Chondrocyte (in vitro differentiated cells): ENCODE results near the gene CMSS1. TPM values are rescaled to one million over a fixed set of nuclear protein-coding genes. Genes with fewer than 3 reads are reported as not detected.

ENCODE experiments used
- DNase-seq: peaks from one replicate; pipeline ENCODE4 v3.0.0; 2021; ENCODE audit warnings: mixed read lengths, low spot score
- H3K27ac Mint-ChIP-seq: one replicate; pipeline ENCODE4 v1.8.0; 2021; ENCODE audit warnings: mild to moderate bottlenecking, moderate library complexity, mixed read lengths; ENCODE audit not compliant: unreplicated experiment
- H3K27me3 Mint-ChIP-seq: 2 replicates; pipeline ENCODE4 v1.8.0; 2021; ENCODE audit warnings: low read depth, mixed read lengths
- H3K36me3 Mint-ChIP-seq: 2 replicates; pipeline ENCODE4 v1.8.0; 2021; ENCODE audit warnings: low read depth, mixed read lengths
- H3K4me1 Mint-ChIP-seq: 2 replicates; pipeline ENCODE4 v1.8.0; 2021; ENCODE audit warnings: low read depth, mild to moderate bottlenecking, mixed read lengths
- H3K4me3 Mint-ChIP-seq: one replicate; pipeline ENCODE4 v1.8.0; 2021; ENCODE audit warnings: mild to moderate bottlenecking, moderate library complexity, mixed read lengths; ENCODE audit not compliant: unreplicated experiment
- H3K9me3 Mint-ChIP-seq: 2 replicates; pipeline ENCODE4 v1.8.0; 2021; ENCODE audit warnings: low read depth, mixed read lengths
- CTCF ChIP-seq: fragments of 200-600 bp; sonication (generic); IDR thresholded peaks from 2 replicates; pipeline ENCODE4 v1.5.0; 2021; ENCODE audit warnings: antibody characterized with exemption, mild to moderate bottlenecking, moderate library complexity
- total RNA-seq: library from RNA; stranded (reverse); gene quantifications from 3 replicates; pipeline ENCODE4 v1.2.1, GENCODE V29; 2021

Gene CMSS1
- total RNA-seq, 1 donor from 2014 or later: 19.5 TPM

- H3K4me3 Mint-ChIP-seq: no peak overlapping the region
- peaks cover 15% of the 10 kb centered on the region for H3K36me3 Mint-ChIP-seq
- no peaks in the 10 kb centered on the region for H3K27me3 Mint-ChIP-seq
- H3K27ac Mint-ChIP-seq: no peak overlapping the region
- no peak for TF ChIP-seq CTCF
- no peaks in the 10 kb centered on the region for H3K9me3 Mint-ChIP-seq
- peaks cover 49% of the 10 kb centered on the region for H3K4me1 Mint-ChIP-seq
- DNase-seq: no peak
Measured at GRCh38 chr3:99851955-99852354, 34.3 kb downstream of the CMSS1 start.

DNA sequence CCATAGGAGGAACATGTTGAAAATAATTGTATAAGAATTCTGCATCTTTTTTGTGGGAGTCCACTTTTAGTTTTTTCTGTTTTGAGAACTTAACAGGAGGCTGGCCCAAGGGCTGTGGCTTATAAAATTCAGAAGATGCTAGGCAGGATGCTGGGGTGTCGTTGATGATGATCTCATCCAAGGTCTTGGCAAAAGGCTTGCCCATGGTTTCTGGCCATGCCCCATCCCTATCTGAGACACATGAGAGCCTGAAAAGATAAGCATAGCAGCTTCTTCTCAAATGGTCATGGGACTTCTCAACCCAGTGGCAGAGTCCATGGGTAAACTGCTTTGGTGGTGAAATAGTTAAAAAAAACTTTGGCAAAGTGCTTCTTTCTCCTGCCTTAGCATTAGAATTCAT, 35.2 kb downstream of the CMSS1 start:
- peaks cover 18% of the 10 kb centered on the region for H3K36me3 Mint-ChIP-seq
- no peaks in the 10 kb centered on the region for H3K9me3 Mint-ChIP-seq
- H3K27ac Mint-ChIP-seq: no peak overlapping the region
- TF ChIP-seq CTCF: no peak
- peaks cover 58% of the 10 kb centered on the region for H3K4me1 Mint-ChIP-seq
- no peak for DNase-seq
- no peaks in the 10 kb centered on the region for H3K27me3 Mint-ChIP-seq
- H3K4me3 Mint-ChIP-seq: no peak overlapping the region

DNA sequence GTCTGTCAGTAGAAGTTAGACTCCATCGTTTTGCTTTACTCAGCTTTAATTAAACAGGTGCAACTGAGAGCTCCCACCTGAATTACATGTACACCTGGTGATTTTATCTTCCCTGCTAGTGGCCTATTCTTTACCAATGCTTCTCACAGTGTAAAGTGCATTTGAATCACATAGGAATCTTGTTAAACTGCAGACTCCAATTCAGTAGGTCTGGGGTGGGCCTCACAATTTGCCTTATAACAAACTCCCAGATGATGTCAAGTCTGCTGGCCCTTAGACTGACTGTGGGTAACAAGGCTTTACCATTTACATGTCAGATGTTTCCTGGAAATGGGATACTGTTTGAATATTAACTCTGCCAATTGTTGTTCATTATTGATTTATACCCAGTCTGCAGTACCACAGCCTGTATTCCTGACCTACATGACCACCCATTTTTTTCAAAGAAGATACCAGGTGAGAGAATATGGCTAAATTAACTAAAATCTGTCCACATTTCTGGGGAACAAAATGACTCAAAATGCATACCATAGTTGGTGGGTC, 37.2 kb downstream of the CMSS1 start:
- peak overlapping the region; percentile 37 for H3K27ac Mint-ChIP-seq
- peaks cover 21% of the 10 kb centered on the region for H3K36me3 Mint-ChIP-seq
- H3K4me1 Mint-ChIP-seq: peaks cover 75% of the 10 kb centered on the region
- no peaks in the 10 kb centered on the region for H3K27me3 Mint-ChIP-seq
- no peak overlapping the region for H3K4me3 Mint-ChIP-seq
- DNase-seq: no peak
- H3K9me3 Mint-ChIP-seq: no peaks in the 10 kb centered on the region
- TF ChIP-seq CTCF: no peak

GRCh38 chr3:99855900-99856299, 38.2 kb downstream of the CMSS1 start:
- Mint-ChIP-seq H3K4me3 (no peak overlapping the region), H3K9me3 (no peaks in the 10 kb centered on the region), H3K27me3 (no peaks in the 10 kb centered on the region), H3K36me3 (peaks cover 21% of the 10 kb centered on the region), H3K27ac (peak overlapping the region; percentile 86), H3K4me1 (peaks cover 85% of the 10 kb centered on the region)
- TF ChIP-seq CTCF: no peak
- no peak for DNase-seq

GRCh38 chr3:99856437-99857220, 39.0 kb downstream of the CMSS1 start:
- Mint-ChIP-seq H3K27me3 (no peaks in the 10 kb centered on the region), H3K9me3 (no peaks in the 10 kb centered on the region), H3K4me1 (peaks cover 91% of the 10 kb centered on the region), H3K4me3 (no peak overlapping the region), H3K36me3 (peaks cover 26% of the 10 kb centered on the region), H3K27ac (peak overlapping the region; percentile 50)
- no peak for DNase-seq
- no peak for TF ChIP-seq CTCF
